Measurements from ENCODE around the gene MORN1.
A peak's percentile ranks its signal among the peaks of the same experiment; 100 is the strongest.

MORN1 gene

DNA sequence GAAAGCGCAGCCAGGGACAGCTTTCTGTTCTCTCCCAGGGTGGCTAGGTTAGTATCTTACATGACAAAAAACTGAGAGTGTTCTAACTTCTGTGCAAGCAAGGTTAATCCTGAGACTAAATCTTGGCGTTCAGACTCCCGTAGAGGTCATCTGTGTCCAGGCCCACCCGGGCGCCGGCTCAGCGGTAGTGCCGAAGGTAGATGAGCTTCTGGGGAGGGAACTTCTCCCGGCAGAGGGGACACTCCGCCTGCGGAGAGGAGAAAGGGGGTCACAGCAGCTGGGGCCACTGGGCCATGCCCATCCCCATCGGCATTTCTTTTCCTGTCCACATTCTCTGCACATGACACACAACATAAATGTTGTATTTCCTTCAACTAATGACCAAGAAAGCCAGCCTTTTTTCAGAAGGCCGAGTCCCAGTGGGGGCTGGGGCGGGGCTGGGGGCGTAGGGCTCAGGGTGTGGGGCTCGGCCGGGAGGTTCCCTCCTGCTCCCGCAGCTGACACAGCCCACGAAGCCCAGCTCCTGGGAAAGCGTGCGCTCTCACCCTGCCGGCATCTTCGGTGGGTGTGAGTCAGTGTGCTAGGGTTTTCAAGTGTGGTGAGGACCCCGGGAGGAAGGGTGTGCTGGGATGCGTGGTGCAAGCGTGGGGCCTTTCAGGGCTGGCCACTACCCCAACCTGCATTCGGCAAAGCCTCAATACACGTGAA is 14.4 kb upstream of the MORN1 start:
- Histone ChIP-seq H3K36me3 (ENCODE audit: insufficient read depth, low read length) (peaks cover 40% of the 10 kb centered on the region), H3K9me3 (ENCODE audit: low read depth, low read length) (no peaks in the 10 kb centered on the region), H3K27ac (peak overlapping the region; percentile 62; the same call in 1 of the 2 replicates), H3K9ac (ENCODE audit: insufficient read length) (no peak overlapping the region), H3K4me3 (no peak overlapping the region)
- TF ChIP-seq POLR2AphosphoS5 (IDR thresholded peaks at IDR 0.05; ENCODE audit: borderline replicate concordance, low read depth, low read length) (no peak; the same call in 1 of the 2 replicates), FOXP2 (optimal IDR thresholded peaks at IDR 0.05; ENCODE audit: control extremely low read depth, extremely low read length, insufficient read depth) (no peak), EZH2 (IDR thresholded peaks at IDR 0.05) (no peak)
- no peak for DNase-seq (ENCODE audit: low read depth, low spot score)

DNA sequence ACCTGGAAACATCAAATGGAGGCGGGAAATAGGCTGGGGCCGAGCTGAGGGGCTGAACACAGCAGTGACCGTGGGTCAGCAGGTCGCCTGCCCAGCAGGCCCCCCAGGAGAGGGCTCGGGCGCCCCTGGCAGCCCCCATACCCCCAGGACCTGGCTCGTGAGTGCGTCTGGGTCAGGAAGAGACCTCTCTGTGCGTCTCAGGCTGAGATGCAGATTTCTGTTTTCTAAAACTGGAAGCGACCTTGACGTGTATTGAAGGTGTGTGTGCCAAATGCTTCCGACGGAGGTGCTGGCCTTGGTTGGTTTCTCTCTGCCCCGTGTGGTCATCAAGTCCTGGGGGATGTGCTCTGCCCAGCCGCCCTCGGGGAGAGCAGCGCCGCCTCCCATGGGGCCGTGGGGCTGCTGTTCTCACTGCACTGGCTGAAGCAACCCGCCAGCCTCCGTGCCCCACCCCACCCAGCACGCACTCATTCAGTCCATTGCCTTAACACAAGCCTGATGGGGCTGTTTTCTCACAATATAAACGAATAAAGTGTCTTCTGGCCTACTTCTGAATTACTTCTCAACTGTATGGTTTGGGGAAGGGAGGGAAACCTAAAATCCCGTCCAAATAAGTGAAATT is 13.6 kb upstream of the MORN1 start:
- TF ChIP-seq POLR2AphosphoS5 (IDR thresholded peaks at IDR 0.05; ENCODE audit: borderline replicate concordance, low read depth, low read length): peak; percentile 19; the same call in 1 of the 2 replicates
- no peak for TF ChIP-seq FOXP2 (optimal IDR thresholded peaks at IDR 0.05; ENCODE audit: control extremely low read depth, extremely low read length, insufficient read depth)
- no peak overlapping the region for H3K4me3 ChIP-seq
- H3K9ac ChIP-seq (ENCODE audit: insufficient read length): peak overlapping the region; percentile 26

DNA sequence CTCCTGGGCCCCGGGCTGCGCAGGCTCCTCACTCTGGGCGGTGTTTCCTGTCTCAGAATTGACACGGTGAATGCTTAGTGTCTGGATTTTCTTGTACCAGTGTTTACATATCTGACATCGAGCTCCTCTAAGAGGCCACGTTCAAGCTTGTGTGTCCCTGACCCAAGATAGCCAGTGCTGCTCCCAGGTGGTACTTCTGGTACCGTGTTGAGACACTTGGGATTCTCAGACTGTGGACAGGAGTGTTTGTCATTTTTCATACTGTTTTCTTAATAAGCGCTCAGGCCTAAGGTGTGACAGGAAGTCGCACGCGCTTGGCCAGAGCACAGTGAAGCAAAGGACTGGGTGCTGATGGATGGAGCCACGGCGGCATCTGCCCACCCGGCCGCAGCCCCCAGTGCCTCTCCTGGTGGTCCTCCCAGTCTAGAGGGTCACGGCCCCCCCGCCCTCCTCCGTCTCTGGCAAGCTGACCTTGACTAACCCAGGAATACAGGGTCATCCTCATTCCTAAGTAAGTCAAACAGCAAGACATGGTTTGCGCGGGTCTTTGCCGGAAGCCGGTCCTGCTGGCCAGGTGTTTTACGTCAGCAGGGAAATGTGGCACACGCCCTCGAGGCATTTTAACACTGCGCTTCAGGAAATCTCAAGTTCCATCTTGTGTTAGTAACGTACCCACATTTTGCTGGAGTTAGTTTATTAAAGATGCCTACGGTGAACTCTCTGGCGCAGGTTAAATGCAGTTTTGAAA is 13.0 kb upstream of the MORN1 start:
- Histone ChIP-seq H3K4me3 (no peak overlapping the region), H3K36me3 (ENCODE audit: insufficient read depth, low read length) (peaks cover 51% of the 10 kb centered on the region), H3K9ac (ENCODE audit: insufficient read length) (peak overlapping the region; percentile 12), H3K9me3 (ENCODE audit: low read depth, low read length) (no peaks in the 10 kb centered on the region), H3K27ac (peak overlapping the region; percentile 60; the same call in 1 of the 2 replicates)
- DNase-seq (ENCODE audit: low read depth, low spot score): no peak
- TF ChIP-seq POLR2AphosphoS5 (IDR thresholded peaks at IDR 0.05; ENCODE audit: borderline replicate concordance, low read depth, low read length) (peak; percentile 7; the same call in 1 of the 2 replicates), EZH2 (IDR thresholded peaks at IDR 0.05) (no peak)

More for the DNA sequence above, 13.6 kb upstream of the MORN1 start:
- DNase-seq (ENCODE audit: low read depth, low spot score): no peak
- H3K9me3 ChIP-seq (ENCODE audit: low read depth, low read length): no peaks in the 10 kb centered on the region
- peaks cover 44% of the 10 kb centered on the region for H3K36me3 ChIP-seq (ENCODE audit: insufficient read depth, low read length)
- peak overlapping the region; percentile 62; the same call in 1 of the 2 replicates for H3K27ac ChIP-seq

DNA sequence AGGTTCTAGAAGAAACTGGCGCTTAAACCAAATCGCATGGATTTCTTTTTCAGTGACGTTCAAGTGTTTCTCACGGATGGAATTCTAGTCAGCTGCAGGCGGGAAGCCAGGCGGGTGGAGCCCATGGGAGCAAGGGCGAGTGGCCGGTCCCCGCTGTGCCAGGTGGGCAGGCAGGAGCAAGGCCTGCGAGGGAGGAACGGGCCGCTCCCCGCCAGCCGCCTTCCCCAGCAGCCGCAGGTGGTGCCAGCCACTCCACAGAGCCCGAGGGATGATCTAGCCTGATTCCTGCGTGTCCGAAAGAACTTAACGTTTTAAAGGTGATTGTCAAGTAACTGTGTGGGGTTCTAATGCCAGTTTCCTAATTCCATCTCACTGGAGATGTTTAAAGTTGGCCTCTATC is 11.9 kb upstream of the MORN1 start:
- no peaks in the 10 kb centered on the region for H3K9me3 ChIP-seq (ENCODE audit: low read depth, low read length)
- TF ChIP-seq POLR2AphosphoS5 (IDR thresholded peaks at IDR 0.05; ENCODE audit: borderline replicate concordance, low read depth, low read length): no peak
- TF ChIP-seq EZH2 (IDR thresholded peaks at IDR 0.05): no peak
- no peak for TF ChIP-seq FOXP2 (optimal IDR thresholded peaks at IDR 0.05; ENCODE audit: control extremely low read depth, extremely low read length, insufficient read depth)

DNA sequence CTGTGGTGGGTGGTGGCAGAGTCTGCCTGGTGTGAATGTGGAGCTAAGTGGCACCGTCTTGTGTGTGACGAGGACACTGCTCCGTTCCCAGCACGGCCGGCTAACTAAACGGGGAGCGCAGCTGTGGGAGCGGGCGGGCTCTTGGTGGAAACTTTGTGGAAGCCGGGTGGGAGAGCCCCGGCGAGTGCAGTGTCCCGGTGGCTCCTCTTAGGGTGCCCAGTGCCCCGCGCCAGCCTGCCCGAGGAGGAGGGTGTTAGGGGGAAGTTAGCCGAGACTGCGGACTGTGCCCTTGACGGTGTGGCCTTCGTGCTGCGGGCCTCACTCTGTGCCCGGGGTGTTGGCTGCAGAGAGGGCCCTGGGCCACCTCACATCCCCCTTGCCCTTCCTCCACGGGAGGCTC is 11.1 kb upstream of the MORN1 start:
- Histone ChIP-seq H3K36me3 (ENCODE audit: insufficient read depth, low read length) (peaks cover 63% of the 10 kb centered on the region), H3K9me3 (ENCODE audit: low read depth, low read length) (no peaks in the 10 kb centered on the region), H3K27ac (no peak overlapping the region), H3K9ac (ENCODE audit: insufficient read length) (no peak overlapping the region), H3K4me3 (no peak overlapping the region)
- no peak for DNase-seq (ENCODE audit: low read depth, low spot score)
- TF ChIP-seq FOXP2 (optimal IDR thresholded peaks at IDR 0.05; ENCODE audit: control extremely low read depth, extremely low read length, insufficient read depth) (no peak), POLR2AphosphoS5 (IDR thresholded peaks at IDR 0.05; ENCODE audit: borderline replicate concordance, low read depth, low read length) (no peak)

More for the DNA sequence above, 11.9 kb upstream of the MORN1 start:
- Histone ChIP-seq H3K4me3 (no peak overlapping the region), H3K9ac (ENCODE audit: insufficient read length) (no peak overlapping the region), H3K36me3 (ENCODE audit: insufficient read depth, low read length) (peaks cover 59% of the 10 kb centered on the region), H3K27ac (peak overlapping the region; percentile 23; the same call in 1 of the 2 replicates)
- DNase-seq (ENCODE audit: low read depth, low spot score): no peak

DNA sequence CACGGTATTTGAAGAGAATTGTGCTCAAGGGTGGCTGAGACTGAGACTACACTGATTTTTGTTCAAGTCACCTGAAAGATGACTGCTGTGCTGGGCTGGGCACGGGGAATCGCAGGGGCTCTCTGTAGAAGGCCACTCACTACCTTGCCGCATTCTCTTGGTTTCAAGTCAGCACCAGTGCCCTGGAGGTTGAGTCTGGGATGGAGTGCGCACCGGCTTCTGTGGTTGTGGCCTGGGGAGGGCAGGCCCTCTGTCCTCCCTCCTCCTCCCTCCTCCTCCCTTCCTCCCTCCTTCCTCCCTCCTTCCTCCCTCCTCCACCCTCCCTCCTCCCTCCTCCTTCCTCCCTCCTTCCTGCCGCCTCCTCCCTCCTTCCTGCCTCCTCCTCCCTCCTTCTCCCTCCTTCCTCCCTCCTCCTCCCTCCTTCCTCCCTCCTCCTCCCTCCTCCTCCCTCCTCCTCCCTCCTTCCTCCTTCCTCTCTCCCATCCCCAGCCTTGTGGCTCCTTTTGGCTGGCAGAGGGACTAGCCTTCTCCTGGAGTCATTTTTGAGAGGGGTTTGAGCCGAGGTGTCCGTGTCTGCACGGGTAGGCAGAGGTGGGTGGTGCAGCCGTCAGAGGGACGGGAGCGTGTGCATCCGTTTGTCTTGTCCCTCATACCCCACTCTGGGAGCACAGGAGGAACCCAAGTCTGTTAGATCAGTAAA is 9.7 kb upstream of the MORN1 start:
- Histone ChIP-seq H3K27ac (peak overlapping the region; percentile 62; the same call in 1 of the 2 replicates), H3K36me3 (ENCODE audit: insufficient read depth, low read length) (peaks cover 72% of the 10 kb centered on the region), H3K9me3 (ENCODE audit: low read depth, low read length) (no peaks in the 10 kb centered on the region), H3K9ac (ENCODE audit: insufficient read length) (no peak overlapping the region), H3K4me3 (no peak overlapping the region)
- DNase-seq (ENCODE audit: low read depth, low spot score): no peak
- TF ChIP-seq FOXP2 (optimal IDR thresholded peaks at IDR 0.05; ENCODE audit: control extremely low read depth, extremely low read length, insufficient read depth) (no peak), EZH2 (IDR thresholded peaks at IDR 0.05) (no peak), POLR2AphosphoS5 (IDR thresholded peaks at IDR 0.05; ENCODE audit: borderline replicate concordance, low read depth, low read length) (no peak)

DNA sequence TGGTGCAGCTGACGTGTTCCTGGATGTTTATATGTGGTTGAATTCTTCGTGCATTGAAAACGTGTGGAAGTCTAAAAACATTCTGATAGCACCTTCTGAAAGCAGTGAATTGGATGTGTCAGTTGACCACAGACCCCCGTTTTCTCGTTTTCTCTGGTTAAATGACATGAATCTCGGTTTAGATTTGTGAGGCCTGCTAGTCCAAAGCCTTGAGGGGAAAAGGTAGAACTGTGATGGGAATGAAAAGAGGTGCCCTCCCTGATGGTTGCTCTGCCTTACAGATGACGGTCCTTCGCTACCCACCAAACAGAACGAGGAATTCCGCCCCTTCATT is 9.2 kb upstream of the MORN1 start:
- H3K36me3 ChIP-seq (ENCODE audit: insufficient read depth, low read length): peaks cover 76% of the 10 kb centered on the region

More for the DNA sequence above, 9.2 kb upstream of the MORN1 start:
- TF ChIP-seq POLR2AphosphoS5 (IDR thresholded peaks at IDR 0.05; ENCODE audit: borderline replicate concordance, low read depth, low read length): no peak
- no peak for TF ChIP-seq EZH2 (IDR thresholded peaks at IDR 0.05)
- TF ChIP-seq FOXP2 (optimal IDR thresholded peaks at IDR 0.05; ENCODE audit: control extremely low read depth, extremely low read length, insufficient read depth): no peak
- no peak for DNase-seq (ENCODE audit: low read depth, low spot score)
- H3K4me3 ChIP-seq: no peak overlapping the region
- H3K9me3 ChIP-seq (ENCODE audit: low read depth, low read length): no peaks in the 10 kb centered on the region
- peak overlapping the region; percentile 62; the same call in 1 of the 2 replicates for H3K27ac ChIP-seq
- no peak overlapping the region for H3K9ac ChIP-seq (ENCODE audit: insufficient read length)

All from SK-N-MC (cell line).